ENCODE measurements around the gene SPECC1L.

SPECC1L gene

GRCh38 chr22:24270556-24271385 lies at the start of gene SPECC1L:
SPECC1L (plus strand) TSS chr22:24270831; CDS start chr22:24302232, 31,401 bp downstream.
- H3K27me3 ChIP-seq (ENCODE audit: control insufficient read depth, insufficient read depth, low read length) = no peaks in the 10 kb centered on the region
- DNase-seq (ENCODE audit: low read depth, low spot score) = peak; percentile 76
- H3K36me3 ChIP-seq (ENCODE audit: control insufficient read depth, insufficient read depth, low read length) = no peaks in the 10 kb centered on the region
- WGBS (ENCODE audit: insufficient coverage, insufficient read length) = no CpG with 5 or more reads among the region's 89 CpGs
- H3K4me3 ChIP-seq (ENCODE audit: low read length) = peak within 1 kb of the TSS; percentile 91
- H3K27ac ChIP-seq (ENCODE audit: low read length) = no peak within 1 kb of the TSS
- no peaks in the 10 kb centered on the region for H3K9me3 ChIP-seq (ENCODE audit: control insufficient read depth, insufficient read depth, low read length)
- no peaks in the 10 kb centered on the region for H3K4me1 ChIP-seq (ENCODE audit: control insufficient read depth, insufficient read depth, low read length)

GRCh38 chr22:24224468-24224867 lies 46.2 kb upstream of the SPECC1L start:
- H3K4me3 ChIP-seq (ENCODE audit: low read length) = no peak overlapping the region
- H3K36me3 ChIP-seq (ENCODE audit: control insufficient read depth, insufficient read depth, low read length) = no peaks in the 10 kb centered on the region
- no peaks in the 10 kb centered on the region for H3K4me1 ChIP-seq (ENCODE audit: control insufficient read depth, insufficient read depth, low read length)
- no peak for DNase-seq (ENCODE audit: low read depth, low spot score)
- no CpG with 5 or more reads among the region's 1 CpG for WGBS (ENCODE audit: insufficient coverage, insufficient read length)
- no peak overlapping the region for H3K27ac ChIP-seq (ENCODE audit: low read length)
- H3K27me3 ChIP-seq (ENCODE audit: control insufficient read depth, insufficient read depth, low read length) = no peaks in the 10 kb centered on the region
- no peaks in the 10 kb centered on the region; the same call in 1 of the 2 replicates for H3K9me3 ChIP-seq (ENCODE audit: control insufficient read depth, insufficient read depth, low read length)

- H3K9me3 ChIP-seq (ENCODE audit: control insufficient read depth, insufficient read depth, low read length) = no peaks in the 10 kb centered on the region; the same call in 1 of the 2 replicates
- no peaks in the 10 kb centered on the region for H3K27me3 ChIP-seq (ENCODE audit: control insufficient read depth, insufficient read depth, low read length)
- H3K4me3 ChIP-seq (ENCODE audit: low read length) = no peak overlapping the region
- no peak for DNase-seq (ENCODE audit: low read depth, low spot score)
- no CpG with 5 or more reads among the region's 14 CpGs for WGBS (ENCODE audit: insufficient coverage, insufficient read length)
- H3K27ac ChIP-seq (ENCODE audit: low read length) = no peak overlapping the region
- H3K36me3 ChIP-seq (ENCODE audit: control insufficient read depth, insufficient read depth, low read length) = no peaks in the 10 kb centered on the region
- no peaks in the 10 kb centered on the region for H3K4me1 ChIP-seq (ENCODE audit: control insufficient read depth, insufficient read depth, low read length)
These were observed 45.5 kb upstream of the SPECC1L start for GRCh38 chr22:24225044-24225601.

GRCh38 chr22:24225951-24226350 lies 44.7 kb upstream of the SPECC1L start:
- Histone ChIP-seq H3K27me3 (ENCODE audit: control insufficient read depth, insufficient read depth, low read length) (no peaks in the 10 kb centered on the region), H3K27ac (ENCODE audit: low read length) (no peak overlapping the region), H3K4me1 (ENCODE audit: control insufficient read depth, insufficient read depth, low read length) (no peaks in the 10 kb centered on the region; the same call in 1 of the 2 replicates), H3K4me3 (ENCODE audit: low read length) (no peak overlapping the region), H3K36me3 (ENCODE audit: control insufficient read depth, insufficient read depth, low read length) (no peaks in the 10 kb centered on the region), H3K9me3 (ENCODE audit: control insufficient read depth, insufficient read depth, low read length) (no peaks in the 10 kb centered on the region; the same call in 1 of the 2 replicates)
- DNase-seq (ENCODE audit: low read depth, low spot score) = no peak
- WGBS (ENCODE audit: insufficient coverage, insufficient read length) = no CpG with 5 or more reads among the region's 14 CpGs

- Histone ChIP-seq H3K9me3 (ENCODE audit: control insufficient read depth, insufficient read depth, low read length) (no peaks in the 10 kb centered on the region), H3K27me3 (ENCODE audit: control insufficient read depth, insufficient read depth, low read length) (no peaks in the 10 kb centered on the region), H3K4me3 (ENCODE audit: low read length) (no peak overlapping the region), H3K27ac (ENCODE audit: low read length) (no peak overlapping the region), H3K36me3 (ENCODE audit: control insufficient read depth, insufficient read depth, low read length) (no peaks in the 10 kb centered on the region), H3K4me1 (ENCODE audit: control insufficient read depth, insufficient read depth, low read length) (no peaks in the 10 kb centered on the region; the same call in 1 of the 2 replicates)
- WGBS (ENCODE audit: insufficient coverage, insufficient read length) = no CpG with 5 or more reads among the region's 18 CpGs
- DNase-seq (ENCODE audit: low read depth, low spot score) = no peak
These were observed 39.5 kb upstream of the SPECC1L start for GRCh38 chr22:24230911-24231656.

GRCh38 chr22:24231706-24232105 lies 38.9 kb upstream of the SPECC1L start:
- H3K36me3 ChIP-seq (ENCODE audit: control insufficient read depth, insufficient read depth, low read length) = no peaks in the 10 kb centered on the region
- no peaks in the 10 kb centered on the region for H3K9me3 ChIP-seq (ENCODE audit: control insufficient read depth, insufficient read depth, low read length)
- WGBS (ENCODE audit: insufficient coverage, insufficient read length) = no CpG with 5 or more reads among the region's 9 CpGs
- H3K4me1 ChIP-seq (ENCODE audit: control insufficient read depth, insufficient read depth, low read length) = no peaks in the 10 kb centered on the region; the same call in 1 of the 2 replicates
- H3K4me3 ChIP-seq (ENCODE audit: low read length) = no peak overlapping the region
- DNase-seq (ENCODE audit: low read depth, low spot score) = no peak
- no peak overlapping the region for H3K27ac ChIP-seq (ENCODE audit: low read length)
- no peaks in the 10 kb centered on the region for H3K27me3 ChIP-seq (ENCODE audit: control insufficient read depth, insufficient read depth, low read length)

GRCh38 chr22:24232124-24232523 lies 38.5 kb upstream of the SPECC1L start:
- Histone ChIP-seq H3K9me3 (ENCODE audit: control insufficient read depth, insufficient read depth, low read length) (no peaks in the 10 kb centered on the region), H3K27me3 (ENCODE audit: control insufficient read depth, insufficient read depth, low read length) (no peaks in the 10 kb centered on the region), H3K4me3 (ENCODE audit: low read length) (no peak overlapping the region), H3K4me1 (ENCODE audit: control insufficient read depth, insufficient read depth, low read length) (no peaks in the 10 kb centered on the region; the same call in 1 of the 2 replicates), H3K27ac (ENCODE audit: low read length) (no peak overlapping the region), H3K36me3 (ENCODE audit: control insufficient read depth, insufficient read depth, low read length) (no peaks in the 10 kb centered on the region)
- no peak for DNase-seq (ENCODE audit: low read depth, low spot score)
- no CpG with 5 or more reads among the region's 6 CpGs for WGBS (ENCODE audit: insufficient coverage, insufficient read length)

- Histone ChIP-seq H3K27ac (ENCODE audit: low read length) (no peak overlapping the region), H3K9me3 (ENCODE audit: control insufficient read depth, insufficient read depth, low read length) (no peaks in the 10 kb centered on the region)
These were observed 37.9 kb upstream of the SPECC1L start for GRCh38 chr22:24232725-24233124.

GRCh38 chr22:24233235-24233634 lies 37.4 kb upstream of the SPECC1L start:
- H3K36me3 ChIP-seq (ENCODE audit: control insufficient read depth, insufficient read depth, low read length) = no peaks in the 10 kb centered on the region
- H3K27me3 ChIP-seq (ENCODE audit: control insufficient read depth, insufficient read depth, low read length) = no peaks in the 10 kb centered on the region

More at GRCh38 chr22:24232725-24233124, 37.9 kb upstream of the SPECC1L start:
- WGBS (ENCODE audit: insufficient coverage, insufficient read length) = no CpG with 5 or more reads among the region's 15 CpGs
- Histone ChIP-seq H3K36me3 (ENCODE audit: control insufficient read depth, insufficient read depth, low read length) (no peaks in the 10 kb centered on the region), H3K4me1 (ENCODE audit: control insufficient read depth, insufficient read depth, low read length) (no peaks in the 10 kb centered on the region; the same call in 1 of the 2 replicates), H3K27me3 (ENCODE audit: control insufficient read depth, insufficient read depth, low read length) (no peaks in the 10 kb centered on the region), H3K4me3 (ENCODE audit: low read length) (no peak overlapping the region)
- DNase-seq (ENCODE audit: low read depth, low spot score) = no peak

GRCh38 chr22:24233816-24234215 lies 36.8 kb upstream of the SPECC1L start:
- no CpG with 5 or more reads among the region's 14 CpGs for WGBS (ENCODE audit: insufficient coverage, insufficient read length)
- H3K4me1 ChIP-seq (ENCODE audit: control insufficient read depth, insufficient read depth, low read length) = no peaks in the 10 kb centered on the region; the same call in 1 of the 2 replicates

More at GRCh38 chr22:24233235-24233634, 37.4 kb upstream of the SPECC1L start:
- no peak for DNase-seq (ENCODE audit: low read depth, low spot score)
- WGBS (ENCODE audit: insufficient coverage, insufficient read length) = no CpG with 5 or more reads among the region's 13 CpGs
- no peaks in the 10 kb centered on the region; the same call in 1 of the 2 replicates for H3K4me1 ChIP-seq (ENCODE audit: control insufficient read depth, insufficient read depth, low read length)
- no peaks in the 10 kb centered on the region for H3K9me3 ChIP-seq (ENCODE audit: control insufficient read depth, insufficient read depth, low read length)
- H3K4me3 ChIP-seq (ENCODE audit: low read length) = no peak overlapping the region
- no peak overlapping the region for H3K27ac ChIP-seq (ENCODE audit: low read length)

More at GRCh38 chr22:24233816-24234215, 36.8 kb upstream of the SPECC1L start:
- Histone ChIP-seq H3K4me3 (ENCODE audit: low read length) (no peak overlapping the region), H3K27ac (ENCODE audit: low read length) (no peak overlapping the region), H3K36me3 (ENCODE audit: control insufficient read depth, insufficient read depth, low read length) (no peaks in the 10 kb centered on the region), H3K9me3 (ENCODE audit: control insufficient read depth, insufficient read depth, low read length) (no peaks in the 10 kb centered on the region), H3K27me3 (ENCODE audit: control insufficient read depth, insufficient read depth, low read length) (no peaks in the 10 kb centered on the region)
- no peak for DNase-seq (ENCODE audit: low read depth, low spot score)

All from iPS DF 6.9 (cell line).